IPS DF 19.7 (cell line): ENCODE results near the gene SPINK8.
"Not testable (repeated sequence)": the region's sequence is repeated elsewhere in the genome, so short reads cannot be mapped to it uniquely, and the experiment has no call there.

Experiments
- DNase-seq: peaks from one replicate; pipeline ENCODE4 v3.0.0-alpha.2; 2013; ENCODE audit warnings: low read depth, low spot score

SPINK8 gene

GRCh38 chr3:48280881-48281280 is 52.6 kb downstream of the SPINK8 start:
- no peak for DNase-seq

GRCh38 chr3:48278884-48279559 is 54.4 kb downstream of the SPINK8 start:
- no peak for DNase-seq

- DNase-seq = no peak
These were observed 56.4 kb downstream of the SPINK8 start for GRCh38 chr3:48276911-48277641.

- DNase-seq = no peak
These were observed 58.0 kb downstream of the SPINK8 start for GRCh38 chr3:48275287-48276027.

GRCh38 chr3:48274452-48274851 is 59.0 kb downstream of the SPINK8 start:
- no peak for DNase-seq

GRCh38 chr3:48273594-48274211 is 59.8 kb downstream of the SPINK8 start:
- DNase-seq = peak; percentile 25

- no peak for DNase-seq
These were observed 61.5 kb downstream of the SPINK8 start for GRCh38 chr3:48271763-48272498.

- DNase-seq = not testable (repeated sequence)
These were observed 62.2 kb downstream of the SPINK8 start for GRCh38 chr3:48271223-48271622.

- DNase-seq = no peak
These were observed 63.2 kb downstream of the SPINK8 start for GRCh38 chr3:48270306-48270705.

GRCh38 chr3:48269592-48269991 is 63.9 kb downstream of the SPINK8 start:
- DNase-seq = no peak

GRCh38 chr3:48268936-48269561 is 64.4 kb downstream of the SPINK8 start:
- no peak for DNase-seq

GRCh38 chr3:48268381-48268935 is 65.0 kb downstream of the SPINK8 start:
- DNase-seq = no peak

GRCh38 chr3:48267782-48268181 is 65.7 kb downstream of the SPINK8 start:
- no peak for DNase-seq

- no peak for DNase-seq
These were observed 74.9 kb downstream of the SPINK8 start for GRCh38 chr3:48258530-48258929.
